Naive thymus-derived CD8-positive, alpha-beta T cell (primary cell): ENCODE measurements around the gene SAP130. TPM values are rescaled to one million over a fixed set of nuclear protein-coding genes. Genes with fewer than 3 reads are reported as not detected.

Experiments used
- ATAC-seq, 2 donors: fragments of 150-1000 bp; cut with Tn5 transposase in 1 of 2; sonication (Bioruptor Pico), chemical (Tn5 transposase) in 1 of 2; 1 replicate in 1 of 2; 2 replicates in 1 of 2; pipeline ENCODE4 v1.10.0; 2021; ENCODE audit warnings: mild to moderate bottlenecking in 2 of 2, moderate library complexity in 2 of 2
- POLR2A ChIA-PET: fragments of 350-600 bp; sonication (Branson Sonifier 250); formaldehyde crosslinking; loops from one replicate; lab custom pipeline; 2021; ENCODE audit warnings: antibody characterized with exemption; lab: Charles Lee
- DNase-seq, 10 donors: peaks; one replicate each; pipeline versions ENCODE4 v3.0.0 to v3.0.0-alpha.2; 2020 to 2022
- H3K27ac Mint-ChIP-seq, 10 donors: one replicate each; pipeline ENCODE4 v1.8.0; 2020 to 2022; ENCODE audit warnings: mild to moderate bottlenecking in 10 of 10, mixed read lengths in 10 of 10, moderate library complexity in 4 of 10, inconsistent platforms in 1 of 10
- H3K27me3 Mint-ChIP-seq, 5 donors: one replicate each; pipeline ENCODE4 v1.8.0; 2021 to 2022; ENCODE audit warnings: mixed read lengths in 5 of 5
- H3K36me3 Mint-ChIP-seq, 3 donors: one replicate each; pipeline ENCODE4 v1.8.0; 2020 to 2022; ENCODE audit warnings: mixed read lengths in 3 of 3, mild to moderate bottlenecking in 2 of 3, inconsistent platforms in 1 of 3
- H3K4me1 Mint-ChIP-seq, 4 donors: one replicate each; pipeline ENCODE4 v1.8.0; 2021 to 2022; ENCODE audit warnings: mixed read lengths in 4 of 4
- H3K4me3 Mint-ChIP-seq, 10 donors: one replicate each; pipeline ENCODE4 v1.8.0; 2020 to 2022; ENCODE audit warnings: mild to moderate bottlenecking in 10 of 10, mixed read lengths in 10 of 10, moderate library complexity in 6 of 10, inconsistent platforms in 1 of 10
- H3K9me3 Mint-ChIP-seq, 9 donors: one replicate each; pipeline ENCODE4 v1.8.0; 2020 to 2022; ENCODE audit warnings: mixed read lengths in 9 of 9, mild to moderate bottlenecking in 3 of 9, inconsistent platforms in 1 of 9, moderate library complexity in 1 of 9
- polyA plus RNA-seq, 3 donors: library from polyadenylated mRNA; unstranded; fragments of 300-500 nt; fragmentation: Illumina TruSeq; gene quantifications; one replicate each; pipeline ENCODE4 v1.2.3, GENCODE V29; 2021
- total RNA-seq, 8 experiments: library from RNA in 2 of 8; stranded (reverse) in 2 of 8; gene quantifications; one replicate each; pipeline ENCODE4 v1.2.3 and lab custom pipeline; 2021 to 2026

The SAP130 gene
- total and polyA plus RNA-seq, 5 experiments from 2014 or later, result 5.4 to 31.2 (median 12.1) TPM

DNA sequence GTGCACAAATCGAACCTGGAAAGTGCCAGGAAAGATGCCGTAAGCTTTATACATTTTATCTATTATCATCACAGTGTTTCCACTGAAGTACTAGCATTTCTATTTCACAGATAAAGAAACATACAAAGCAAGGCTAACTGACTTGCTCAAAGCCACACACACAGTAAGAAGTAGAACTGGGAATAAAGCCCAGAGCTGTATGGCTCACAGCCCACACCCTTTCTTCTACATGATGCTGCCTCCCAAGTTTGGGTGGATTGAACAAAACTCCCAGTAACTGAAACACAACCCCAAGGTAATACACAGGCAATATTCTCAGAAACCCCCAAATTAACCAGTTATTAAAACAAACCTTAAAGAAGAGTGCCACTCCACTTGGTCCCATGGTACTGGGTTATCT, 11.2 kb downstream of the SAP130 start:
- no peak for DNase-seq
- H3K27me3 Mint-ChIP-seq, result no peaks in the 10 kb centered on the region
- ATAC-seq, result no peak
- no peak overlapping the region for H3K4me3 Mint-ChIP-seq
- peaks cover 4 to 79% (median 31%) of the 10 kb centered on the region in 3 donors for H3K36me3 Mint-ChIP-seq
- POLR2A ChIA-PET, result no interaction called here
- peaks cover 0 to 11% (median under 1%) of the 10 kb centered on the region in 4 donors for H3K4me1 Mint-ChIP-seq
- no peaks in the 10 kb centered on the region for H3K9me3 Mint-ChIP-seq
- H3K27ac Mint-ChIP-seq, result no peak overlapping the region

DNA sequence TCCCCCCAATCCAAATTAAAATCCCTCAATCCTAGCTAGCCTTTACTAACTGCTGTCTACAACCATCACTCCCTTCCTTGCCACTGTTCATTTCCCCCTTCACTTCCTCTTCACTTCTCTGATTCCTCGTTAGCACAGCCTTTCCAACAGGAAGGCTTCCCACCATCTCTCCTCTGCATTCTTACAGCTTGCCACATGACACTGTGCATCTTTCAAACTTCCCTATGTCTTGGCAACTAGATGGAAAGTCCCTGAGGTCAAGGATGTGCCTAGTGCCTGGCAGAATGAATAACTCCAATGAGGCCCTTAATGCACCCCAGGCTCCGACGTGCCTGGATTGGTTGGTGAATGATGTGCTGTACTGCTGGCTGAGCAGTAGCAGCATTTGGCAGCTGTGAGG, 15.2 kb downstream of the SAP130 start:
- no peaks in the 10 kb centered on the region for H3K9me3 Mint-ChIP-seq
- POLR2A ChIA-PET, result no interaction called here
- H3K4me3 Mint-ChIP-seq, result no peak overlapping the region
- peaks cover 0 to 8% (median 1%) of the 10 kb centered on the region in 4 donors for H3K4me1 Mint-ChIP-seq
- no peak for DNase-seq
- peaks cover 11 to 97% (median 52%) of the 10 kb centered on the region in 3 donors for H3K36me3 Mint-ChIP-seq
- no peak for ATAC-seq
- H3K27ac Mint-ChIP-seq, result no peak overlapping the region
- H3K27me3 Mint-ChIP-seq, result no peaks in the 10 kb centered on the region

DNA sequence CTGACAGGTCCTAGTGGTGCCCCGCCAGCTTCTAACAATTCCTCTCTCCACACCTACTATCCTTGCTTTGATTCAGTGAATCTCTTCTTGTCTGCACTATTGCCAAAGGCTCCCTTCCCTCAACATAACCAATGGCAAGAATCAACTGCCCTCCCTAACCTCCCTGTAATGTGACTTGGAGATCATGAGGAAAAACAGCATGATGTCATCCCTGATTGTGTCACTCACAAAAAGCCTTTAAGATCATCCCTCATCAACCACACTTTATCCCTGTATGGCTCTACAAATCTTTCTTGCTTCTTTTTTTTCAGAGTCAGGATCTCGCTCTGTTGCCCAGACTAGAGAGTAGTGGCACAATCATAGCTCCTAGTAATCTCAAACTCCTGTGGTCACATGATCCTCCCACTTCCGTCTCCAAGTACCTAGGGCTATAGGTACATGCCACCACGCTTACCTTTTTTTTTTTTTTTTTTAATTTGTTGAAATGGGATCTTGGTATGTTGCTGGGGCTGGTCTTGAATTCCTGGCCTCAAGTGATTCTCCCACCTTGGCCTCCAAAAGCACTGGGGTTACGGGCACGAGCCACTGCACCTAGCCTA, 19.7 kb downstream of the SAP130 start:
- Mint-ChIP-seq H3K9me3 (no peaks in the 10 kb centered on the region), H3K4me3 (no peak overlapping the region), H3K27ac (no peak overlapping the region), H3K36me3 (peaks cover 20 to 97% (median 46%) of the 10 kb centered on the region in 3 donors), H3K4me1 (peaks cover 0 to 4% (median 0%) of the 10 kb centered on the region in 4 donors), H3K27me3 (no peaks in the 10 kb centered on the region)
- POLR2A ChIA-PET, result no interaction called here
- DNase-seq, result no peak
- ATAC-seq, result no peak

DNA sequence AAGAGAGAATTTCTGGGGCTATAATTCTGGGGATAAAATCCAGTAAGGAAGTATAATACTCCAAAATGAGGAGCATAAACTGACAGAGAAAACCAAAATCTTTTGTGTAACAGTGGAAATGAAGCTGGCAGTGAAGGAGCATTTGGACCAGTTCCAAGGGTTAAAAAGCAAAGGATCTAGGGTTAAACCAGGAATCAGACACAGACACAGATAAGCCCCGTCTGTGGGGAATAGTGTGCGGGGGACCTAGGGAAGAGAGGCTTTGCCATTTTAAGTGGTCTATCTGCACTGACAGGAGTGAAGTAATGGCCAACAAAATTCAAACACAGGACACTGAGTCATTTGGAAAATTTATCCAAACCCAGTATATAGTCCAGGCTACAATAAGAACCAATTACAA, 23.4 kb downstream of the SAP130 start:
- H3K9me3 Mint-ChIP-seq, result no peaks in the 10 kb centered on the region
- peaks cover 9 to 95% (median 34%) of the 10 kb centered on the region in 3 donors for H3K36me3 Mint-ChIP-seq
- peaks cover 0 to 5% (median under 1%) of the 10 kb centered on the region in 4 donors for H3K4me1 Mint-ChIP-seq
- DNase-seq (no peak), ATAC-seq (no peak)
- H3K27me3 Mint-ChIP-seq, result no peaks in the 10 kb centered on the region
- no peak overlapping the region for H3K4me3 Mint-ChIP-seq
- POLR2A ChIA-PET, result no interaction called here
- H3K27ac Mint-ChIP-seq, result no peak overlapping the region

DNA sequence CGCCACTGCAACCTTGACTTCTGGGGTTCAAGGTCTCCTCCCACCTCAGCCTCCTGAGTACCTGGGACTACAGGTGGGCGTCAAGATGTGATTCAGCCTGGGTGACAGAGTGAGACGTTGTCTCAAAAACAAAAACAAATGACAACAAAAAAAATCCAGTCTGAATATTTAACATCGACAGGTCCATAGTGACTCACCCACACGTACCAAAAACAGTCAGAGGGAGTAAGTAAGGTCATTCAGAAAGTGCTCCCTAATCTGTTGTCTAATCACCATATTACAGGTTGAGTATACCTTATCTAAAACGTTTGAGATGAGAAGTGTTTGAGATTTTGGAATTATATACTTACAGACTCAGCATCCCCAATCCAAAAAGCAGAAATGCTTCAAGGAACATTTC, 24.4 kb downstream of the SAP130 start:
- Mint-ChIP-seq H3K27me3 (no peaks in the 10 kb centered on the region), H3K36me3 (peaks cover 9 to 95% (median 37%) of the 10 kb centered on the region in 3 donors), H3K4me3 (no peak overlapping the region), H3K9me3 (no peaks in the 10 kb centered on the region), H3K27ac (no peak overlapping the region), H3K4me1 (peaks cover 0 to 5% (median under 1%) of the 10 kb centered on the region in 4 donors)
- POLR2A ChIA-PET, result interaction anchor here (0.5 to 0.7 kb wide), 2 partner anchors 42 to 508 kb away, joined by 3 to 5 read pairs; no protein-coding TSS in a partner anchor
- DNase-seq (no peak), ATAC-seq (no peak)

DNA sequence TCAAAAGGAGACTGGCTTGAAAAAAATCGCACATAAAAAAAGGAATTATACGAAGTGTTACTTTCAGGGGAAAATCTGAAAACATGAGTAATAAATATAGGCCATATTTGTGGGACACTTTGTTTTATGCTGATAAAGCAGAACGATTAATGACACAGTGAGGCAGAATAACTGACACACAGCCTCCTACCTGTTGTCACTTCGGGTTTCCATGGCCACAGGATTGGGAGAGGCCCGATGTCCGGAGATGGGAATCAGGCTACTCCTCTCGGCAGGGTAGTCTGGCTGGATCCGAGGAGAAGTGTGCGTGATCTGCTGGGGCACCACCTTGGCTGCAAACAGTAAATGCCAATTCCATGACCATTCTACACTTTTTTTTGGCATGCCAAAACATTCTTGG, 31.7 kb downstream of the SAP130 start:
- Mint-ChIP-seq H3K4me3 (no peak overlapping the region), H3K27me3 (no peaks in the 10 kb centered on the region), H3K36me3 (peaks cover 11 to 95% (median 35%) of the 10 kb centered on the region in 3 donors), H3K27ac (no peak overlapping the region), H3K4me1 (peaks cover 0 to 2% (median 0%) of the 10 kb centered on the region in 4 donors), H3K9me3 (no peaks in the 10 kb centered on the region)
- POLR2A ChIA-PET, result no interaction called here
- DNase-seq, result no peak
- no peak for ATAC-seq

DNA sequence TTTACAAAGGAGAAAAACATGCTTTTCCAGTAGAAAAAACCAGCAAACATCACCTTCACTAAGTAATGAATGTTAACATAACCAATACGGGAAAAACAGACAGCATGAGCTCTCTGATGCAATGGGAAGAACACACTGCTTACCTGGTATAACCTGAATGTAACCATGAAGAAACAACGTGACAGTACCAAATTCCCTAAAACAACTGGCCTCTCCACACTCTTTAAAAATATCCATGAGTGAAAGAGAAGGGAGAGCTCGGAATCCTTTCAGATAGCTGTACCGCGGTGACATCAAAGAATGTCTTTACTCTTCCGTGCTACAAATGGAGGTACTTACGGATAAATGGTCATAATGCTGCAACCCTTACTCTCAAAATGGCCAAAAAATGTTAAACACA, 32.1 kb downstream of the SAP130 start:
- Mint-ChIP-seq H3K27me3 (no peaks in the 10 kb centered on the region), H3K4me3 (no peak overlapping the region), H3K27ac (no peak overlapping the region), H3K9me3 (no peaks in the 10 kb centered on the region), H3K4me1 (peaks cover 0 to 2% (median 0%) of the 10 kb centered on the region in 4 donors), H3K36me3 (peaks cover 11 to 93% (median 35%) of the 10 kb centered on the region in 3 donors)
- POLR2A ChIA-PET, result no interaction called here
- ATAC-seq (no peak), DNase-seq (no peak)

DNA sequence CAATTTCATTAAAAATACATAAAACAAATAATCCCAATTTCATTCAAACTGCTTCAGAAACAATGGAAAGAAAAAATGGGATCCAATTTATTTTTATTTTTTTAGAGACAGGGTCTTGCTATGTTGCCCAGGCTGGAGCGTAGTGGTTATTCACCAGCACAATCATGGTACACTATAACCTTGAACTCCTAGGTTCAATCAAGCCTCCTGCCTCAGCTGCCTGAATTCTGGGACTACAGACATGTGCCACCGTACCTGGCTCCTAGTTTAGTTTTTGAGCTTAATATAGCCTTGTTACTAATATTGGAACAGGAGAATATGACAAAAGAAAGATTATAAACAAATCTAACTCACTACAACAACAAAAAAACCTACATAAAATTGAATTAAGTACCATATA, 34.2 kb downstream of the SAP130 start:
- no peak for DNase-seq
- Mint-ChIP-seq H3K9me3 (no peaks in the 10 kb centered on the region), H3K36me3 (peaks cover 11 to 92% (median 29%) of the 10 kb centered on the region in 3 donors), H3K27me3 (no peaks in the 10 kb centered on the region), H3K4me3 (no peak overlapping the region), H3K27ac (no peak overlapping the region), H3K4me1 (peaks cover 0 to 2% (median 0%) of the 10 kb centered on the region in 4 donors)
- POLR2A ChIA-PET, result no interaction called here
- no peak for ATAC-seq

DNA sequence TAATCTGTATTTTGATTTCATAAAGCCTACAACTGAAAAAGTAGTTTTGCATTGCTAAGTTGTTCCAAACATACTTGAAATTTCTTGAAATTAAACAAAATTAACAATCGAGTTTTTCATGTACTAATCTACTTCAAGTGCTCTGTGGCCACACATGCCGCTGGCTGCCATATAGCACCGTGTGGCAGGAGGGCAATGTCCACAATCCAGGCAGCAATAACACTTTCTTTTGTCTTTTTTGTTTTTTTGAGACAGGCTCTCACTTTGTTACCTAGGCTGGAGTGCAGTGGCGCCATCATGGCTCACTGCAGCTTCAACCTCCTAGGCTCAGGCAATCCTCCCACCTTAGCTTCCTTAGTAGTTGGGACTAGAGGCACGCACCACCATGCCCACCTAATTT, 36.1 kb downstream of the SAP130 start:
- POLR2A ChIA-PET, result no interaction called here
- Mint-ChIP-seq H3K4me3 (no peak overlapping the region), H3K4me1 (peaks cover 0 to 2% (median 0%) of the 10 kb centered on the region in 4 donors), H3K27ac (peak overlapping the region in 1 of 10 donors; percentile 55), H3K27me3 (no peaks in the 10 kb centered on the region), H3K36me3 (peaks cover 8 to 91% (median 27%) of the 10 kb centered on the region in 3 donors), H3K9me3 (no peaks in the 10 kb centered on the region)
- ATAC-seq, result no peak
- no peak for DNase-seq

DNA sequence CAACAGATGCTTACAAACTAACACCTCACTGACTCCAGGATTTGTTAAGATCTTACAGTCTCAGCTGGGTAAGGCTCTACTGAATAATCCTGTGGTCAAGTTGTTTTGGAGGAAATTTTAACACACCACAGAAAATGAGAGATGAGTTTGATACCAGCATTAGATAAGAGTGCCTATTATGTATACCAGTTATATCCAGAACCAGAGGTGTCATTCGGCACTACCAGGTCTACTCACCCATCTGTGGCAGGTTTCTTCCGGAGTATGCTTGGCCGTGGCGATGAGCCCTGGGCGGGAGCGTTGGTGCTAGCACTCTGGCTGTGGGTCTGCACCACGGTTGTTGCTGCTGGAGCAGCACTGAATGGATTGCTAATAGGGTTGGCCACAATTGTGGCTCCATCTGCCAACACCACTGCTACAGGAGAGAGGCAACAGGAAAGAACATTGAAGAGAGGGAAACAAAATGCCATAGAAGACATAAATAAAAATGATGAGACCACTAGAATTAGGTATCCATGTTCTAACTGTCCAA, 41.2 kb downstream of the SAP130 start:
- ATAC-seq, result no peak
- H3K36me3 Mint-ChIP-seq, result peaks cover 16 to 91% (median 28%) of the 10 kb centered on the region in 3 donors
- H3K4me1 Mint-ChIP-seq, result peaks cover 0 to 6% (median 1%) of the 10 kb centered on the region in 4 donors
- H3K9me3 Mint-ChIP-seq, result no peaks in the 10 kb centered on the region
- H3K27ac Mint-ChIP-seq, result peak overlapping the region in 1 of 10 donors; percentile 72
- no peak for DNase-seq
- POLR2A ChIA-PET, result no interaction called here
- H3K27me3 Mint-ChIP-seq, result no peaks in the 10 kb centered on the region
- no peak overlapping the region for H3K4me3 Mint-ChIP-seq

DNA sequence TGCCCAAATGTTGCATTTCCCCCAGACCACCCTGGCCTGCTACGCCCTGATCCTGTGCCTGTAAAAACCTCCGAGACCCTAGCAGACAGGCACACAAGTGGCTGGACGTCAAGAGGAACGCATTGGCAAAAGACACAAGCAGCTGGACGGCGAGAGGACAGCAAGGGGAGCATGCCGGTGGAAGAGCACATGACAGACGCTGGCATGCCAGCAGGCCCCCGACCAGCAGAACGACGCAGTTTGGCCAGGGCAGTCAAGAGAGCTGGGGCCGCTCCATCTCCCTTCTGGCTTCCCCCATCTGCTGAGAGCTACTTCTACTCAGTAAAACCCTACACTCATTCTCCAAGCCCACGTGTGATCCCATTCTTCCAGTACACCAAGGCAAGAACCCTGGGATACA, 42.1 kb downstream of the SAP130 start:
- no peak for DNase-seq
- ATAC-seq, result no peak
- Mint-ChIP-seq H3K36me3 (peaks cover 16 to 87% (median 27%) of the 10 kb centered on the region in 3 donors), H3K9me3 (no peaks in the 10 kb centered on the region), H3K4me3 (no peak overlapping the region), H3K4me1 (peaks cover 0 to 8% (median 1%) of the 10 kb centered on the region in 4 donors), H3K27ac (peak overlapping the region in 1 of 10 donors; percentile 8), H3K27me3 (no peaks in the 10 kb centered on the region)
- POLR2A ChIA-PET, result no interaction called here

DNA sequence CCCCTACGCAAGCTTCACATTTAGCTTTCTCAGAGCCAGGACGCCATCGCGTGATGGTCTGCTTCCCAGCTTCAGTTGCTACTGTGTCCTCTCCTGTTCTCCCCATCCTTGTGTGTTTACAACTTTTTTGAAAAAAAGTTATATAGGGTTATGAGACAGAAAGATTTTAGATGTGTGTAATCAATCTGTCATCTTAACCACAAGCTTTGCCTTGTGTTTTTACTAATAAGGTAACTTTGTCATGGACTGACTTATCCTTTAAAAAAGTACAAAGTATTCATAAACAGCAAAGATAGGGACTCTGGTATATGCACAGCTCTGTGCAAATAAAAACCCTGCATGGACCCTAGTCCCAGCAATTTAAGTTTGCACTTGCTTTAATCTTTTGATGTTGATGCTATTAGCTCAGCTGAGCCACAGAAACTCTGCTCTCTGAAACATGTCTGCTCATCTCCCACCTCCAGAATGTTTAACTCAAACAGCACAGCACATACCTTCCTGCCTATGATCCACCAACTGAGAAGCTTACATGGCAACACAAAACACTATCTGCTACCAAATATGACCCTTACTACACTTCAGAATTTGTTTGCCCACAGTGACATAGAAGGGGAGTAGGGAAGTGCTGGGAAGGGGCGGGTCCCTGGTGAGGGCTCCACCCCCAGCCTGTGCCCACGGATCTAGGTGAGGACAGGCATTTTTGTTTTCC, 42.7 kb downstream of the SAP130 start:
- Mint-ChIP-seq H3K27me3 (no peaks in the 10 kb centered on the region), H3K4me3 (no peak overlapping the region), H3K9me3 (no peaks in the 10 kb centered on the region), H3K4me1 (peaks cover 0 to 8% (median 1%) of the 10 kb centered on the region in 4 donors), H3K27ac (no peak overlapping the region), H3K36me3 (peaks cover 16 to 88% (median 29%) of the 10 kb centered on the region in 3 donors)
- DNase-seq (no peak), ATAC-seq (no peak)
- POLR2A ChIA-PET, result no interaction called here

DNA sequence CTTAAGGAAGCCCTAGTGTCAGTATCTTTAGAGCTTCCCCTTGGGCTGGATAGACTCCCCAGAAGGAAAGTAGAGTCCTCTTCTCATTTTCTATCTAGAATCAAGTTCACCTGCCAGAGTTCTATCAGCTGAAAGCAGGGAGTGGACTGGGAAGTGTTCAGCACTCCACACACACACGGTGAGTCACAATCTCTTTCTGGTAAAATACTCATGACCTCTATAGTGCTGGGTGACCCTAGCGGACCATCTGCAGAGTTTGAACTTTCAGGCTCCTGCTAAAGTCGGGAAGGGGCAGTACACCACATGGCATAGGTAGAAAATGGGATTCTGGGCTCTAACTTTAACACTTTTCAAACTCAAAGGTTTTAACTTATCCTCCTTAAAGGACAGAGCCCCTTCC, 43.3 kb downstream of the SAP130 start:
- ATAC-seq (no peak), DNase-seq (no peak)
- Mint-ChIP-seq H3K27ac (peak overlapping the region in 1 of 10 donors; percentile 47), H3K9me3 (no peaks in the 10 kb centered on the region), H3K27me3 (no peaks in the 10 kb centered on the region), H3K4me3 (no peak overlapping the region), H3K36me3 (peaks cover 16 to 88% (median 29%) of the 10 kb centered on the region in 3 donors), H3K4me1 (peaks cover 0 to 8% (median 1%) of the 10 kb centered on the region in 4 donors)
- POLR2A ChIA-PET, result no interaction called here
